HG03175 (cell line): ENCODE measurements around the gene ZNF75A.
"Not testable (repeated sequence)": the region's sequence is repeated elsewhere in the genome, so short reads cannot be mapped to it uniquely, and the experiment has no call there.

Experiments used
- ATAC-seq: cut with Tn5 transposase; IDR thresholded peaks from one replicate; pipeline ENCODE4 v1.9.1; 2021; ENCODE audit warnings: mild to moderate bottlenecking, moderate library complexity; ENCODE audit not compliant: unreplicated experiment

ZNF75A gene

DNA sequence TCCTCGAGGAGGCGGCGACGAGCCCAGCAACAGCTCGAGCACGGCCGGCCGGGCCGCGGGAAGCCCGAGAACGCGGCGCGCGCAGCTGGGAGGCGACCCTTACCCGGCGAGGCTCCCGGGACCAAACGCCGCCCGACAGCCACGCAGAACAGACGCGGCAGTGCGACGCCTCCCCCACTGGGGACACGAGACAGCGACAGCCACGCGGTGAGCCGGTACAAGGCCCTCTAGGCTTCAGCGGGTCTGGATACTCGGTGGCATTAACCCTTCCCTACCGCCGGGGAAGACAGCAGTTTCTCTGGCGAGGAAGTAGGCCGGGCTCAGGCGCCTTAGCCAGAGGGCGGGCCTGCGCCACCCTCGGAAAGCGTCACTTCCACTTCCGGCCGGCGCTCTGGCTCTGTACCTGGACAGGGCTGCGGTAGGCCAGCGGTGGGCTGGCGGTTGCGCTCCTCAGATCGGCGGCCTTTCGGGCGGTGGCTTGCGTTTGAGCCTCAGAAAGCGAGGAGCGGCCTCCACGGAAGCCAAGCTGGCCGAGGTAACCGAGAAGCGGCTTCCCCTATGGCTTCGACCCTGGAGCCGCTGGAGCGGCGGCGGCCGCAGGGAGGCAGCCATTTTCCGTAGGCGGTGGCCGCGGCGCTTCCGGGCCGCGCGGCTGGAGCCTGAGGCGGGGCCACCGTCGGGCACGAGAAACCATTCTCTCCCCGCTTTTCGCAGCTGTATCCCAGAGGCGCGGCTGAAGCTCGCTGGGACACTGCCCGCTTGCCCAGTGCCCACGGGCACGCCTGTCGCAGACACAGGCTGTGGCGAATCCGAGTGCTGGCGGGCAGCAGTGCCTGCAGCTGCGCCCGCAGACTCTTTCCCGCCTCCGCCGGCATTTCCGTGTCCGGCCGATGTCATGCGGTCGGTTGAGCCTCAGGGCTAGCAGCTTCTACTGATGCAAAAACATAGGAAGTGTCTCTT is at the start of gene ZNF75A, which contains the start of gene TIGD7:
TSS of gene ZNF75A (plus strand) at position 389 of the 960 bp plus-strand sequence. CDS start 2,932 bp downstream, outside the sequence.
TSS of gene TIGD7 (minus strand) at position 322 of the 960 bp plus-strand sequence. CDS start 4,816 bp downstream, outside the sequence.
- ATAC-seq = peak; percentile 94

DNA sequence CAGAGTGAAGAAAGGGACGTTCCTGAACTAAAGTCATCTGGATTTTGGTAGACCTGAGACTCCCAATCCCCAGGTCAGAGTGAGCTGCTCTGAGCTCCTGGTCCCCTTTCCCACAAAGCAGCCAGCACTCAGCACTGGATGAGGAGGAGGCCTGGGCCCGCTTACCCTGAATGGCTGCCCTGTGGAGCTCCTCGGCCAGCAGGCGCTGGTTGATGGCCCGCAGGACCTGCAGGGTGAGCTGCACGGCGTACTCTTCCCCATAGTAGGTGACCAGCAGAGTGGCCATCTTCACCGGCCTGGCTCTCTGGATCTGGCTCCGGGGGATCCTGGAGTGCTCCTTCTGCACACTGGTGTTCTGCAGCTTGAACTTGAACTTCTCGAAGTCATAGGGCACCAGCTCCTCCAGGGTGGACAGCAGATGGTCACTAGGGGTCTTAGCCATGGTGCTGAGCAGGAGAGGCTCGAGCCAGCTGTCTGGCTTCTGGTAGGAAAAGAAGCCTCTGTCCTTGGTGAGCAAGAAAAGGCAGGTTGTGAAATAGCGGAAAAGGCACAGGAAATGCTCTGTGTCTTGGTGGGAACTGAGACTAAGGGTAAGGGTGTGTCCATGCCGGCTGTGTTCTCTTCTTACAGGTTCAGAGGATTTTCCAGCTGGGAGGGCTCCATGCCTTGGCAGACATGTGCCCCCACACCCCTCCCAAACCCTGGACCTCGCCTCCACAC is 49.0 kb upstream of the ZNF75A start, which contains the start of gene MEFV:
TSS of gene MEFV (minus strand) at position 488 of the 720 bp plus-strand sequence. CDS start at position 442, 46 bp downstream.
- ATAC-seq = no peak

- ATAC-seq = no peak
Observed at GRCh38 chr16:3256866-3257465, 48.3 kb upstream of the ZNF75A start.

GRCh38 chr16:3259836-3260235 is 45.5 kb upstream of the ZNF75A start:
- no peak for ATAC-seq

DNA sequence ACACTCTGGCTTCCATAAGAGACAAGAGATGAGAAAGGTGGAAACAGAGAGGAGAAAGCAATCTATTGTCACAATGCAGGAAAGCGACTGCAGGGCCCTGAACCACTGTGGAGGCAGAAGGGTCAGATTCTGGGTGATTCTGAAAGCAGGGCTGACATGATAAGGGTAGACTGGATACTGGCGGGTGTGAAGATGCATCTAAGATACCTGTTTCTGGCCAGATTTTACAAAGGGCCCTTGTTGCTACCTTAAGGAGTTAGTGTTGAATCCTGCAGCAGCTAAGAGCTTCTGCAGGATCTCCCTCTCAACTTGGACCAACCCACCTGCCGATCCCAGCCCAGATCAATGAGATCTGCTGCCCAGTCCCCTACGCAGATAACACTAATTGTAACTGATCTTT is 42.8 kb upstream of the ZNF75A start:
- no peak for ATAC-seq

- peak; percentile 87 for ATAC-seq
Observed at GRCh38 chr16:3264137-3265036, 40.9 kb upstream of the ZNF75A start.

DNA sequence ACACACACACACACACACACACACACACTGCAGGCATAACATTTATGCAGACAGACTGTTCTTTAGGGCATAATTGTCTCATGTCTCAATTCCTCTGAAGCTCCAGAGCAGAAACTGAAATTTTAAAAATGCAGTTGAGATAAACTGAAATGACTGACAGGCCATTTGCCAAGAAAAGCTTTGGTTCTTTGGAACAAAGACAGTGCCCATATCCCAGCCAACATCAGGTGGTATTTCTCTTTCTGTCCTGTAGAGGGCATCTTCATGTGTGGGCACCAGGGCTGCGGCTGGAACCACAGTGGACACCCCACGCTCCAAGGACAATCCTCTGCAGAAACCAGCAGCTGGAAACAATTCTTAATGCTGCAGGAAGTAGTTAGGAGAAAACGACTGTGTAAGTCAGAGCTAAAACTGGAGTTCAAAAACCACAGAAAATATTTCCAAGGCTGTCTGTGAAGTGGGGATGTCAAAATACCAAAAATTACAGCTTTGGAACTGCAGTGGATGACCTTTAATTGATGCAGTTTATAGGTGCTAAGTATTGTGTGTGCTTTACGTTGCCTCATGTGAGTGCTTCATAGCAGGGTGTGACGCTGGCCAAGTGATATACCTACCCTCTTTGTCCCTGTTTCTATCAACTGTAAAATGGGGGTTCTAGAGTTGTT is 38.3 kb upstream of the ZNF75A start:
- no peak for ATAC-seq

- no peak for ATAC-seq
Observed at GRCh38 chr16:3268294-3268693, 37.0 kb upstream of the ZNF75A start.

GRCh38 chr16:3270718-3271117 is 34.6 kb upstream of the ZNF75A start:
- ATAC-seq = not testable (repeated sequence)

DNA sequence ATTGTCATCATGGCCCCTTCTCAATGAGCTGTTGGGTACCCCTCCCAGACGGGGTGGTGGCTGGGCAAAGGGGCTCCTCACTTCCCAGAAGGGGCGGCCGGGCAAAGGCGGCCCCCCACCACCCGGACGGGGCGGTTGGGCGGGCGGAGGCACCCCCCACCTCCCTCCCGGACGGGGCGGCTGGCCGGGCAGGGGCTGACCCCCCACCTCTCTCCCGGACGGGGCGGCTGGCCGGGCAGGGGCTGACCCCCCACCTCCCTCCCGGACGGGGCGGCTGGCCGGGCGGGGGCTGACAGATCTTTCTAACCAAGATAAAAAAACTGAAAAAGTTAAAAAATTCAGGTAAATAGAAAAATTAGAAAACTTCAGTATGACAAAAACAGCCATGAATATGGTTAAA is 34.0 kb upstream of the ZNF75A start:
- ATAC-seq = not testable (repeated sequence)

DNA sequence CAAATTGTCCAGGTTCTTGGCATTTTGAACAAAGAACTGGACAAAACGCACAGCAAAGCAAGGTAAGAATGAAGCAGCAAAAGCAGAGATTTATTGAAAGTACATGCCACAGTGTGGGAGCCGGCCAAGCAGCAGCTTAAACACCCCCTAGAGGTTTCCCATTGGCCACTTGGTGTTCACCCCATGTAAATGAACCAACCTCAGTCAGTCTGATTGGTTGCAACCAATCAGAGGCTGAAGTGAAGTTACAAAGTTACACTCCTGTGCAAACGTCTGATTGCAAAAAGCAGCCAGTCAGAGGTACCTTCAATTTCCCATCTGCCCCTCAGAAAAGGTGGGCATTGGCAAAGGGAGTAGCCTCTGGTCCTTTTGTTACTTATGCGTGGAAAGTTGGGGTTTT is 30.8 kb upstream of the ZNF75A start:
- ATAC-seq = no peak

DNA sequence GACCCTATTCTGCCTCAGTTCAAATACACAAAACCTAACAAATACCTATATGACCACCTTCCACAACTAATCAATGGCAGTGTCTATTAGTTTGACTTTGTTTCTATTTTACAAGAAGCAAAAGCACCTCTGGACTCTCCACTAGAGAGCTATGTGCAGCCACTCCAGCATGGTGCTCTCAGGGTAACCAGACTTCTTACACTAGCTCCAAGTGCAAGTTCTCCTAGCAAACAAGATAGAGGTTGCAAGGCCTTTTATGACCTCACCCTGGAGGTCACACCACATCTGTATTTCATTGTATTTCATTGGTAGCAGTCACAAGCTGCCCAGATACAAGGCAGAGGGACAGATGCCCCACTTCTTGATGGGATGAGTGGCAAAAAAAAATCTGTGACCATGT is 30.4 kb upstream of the ZNF75A start:
- ATAC-seq = no peak

- ATAC-seq = no peak
Observed at GRCh38 chr16:3276679-3277078, 28.6 kb upstream of the ZNF75A start.

DNA sequence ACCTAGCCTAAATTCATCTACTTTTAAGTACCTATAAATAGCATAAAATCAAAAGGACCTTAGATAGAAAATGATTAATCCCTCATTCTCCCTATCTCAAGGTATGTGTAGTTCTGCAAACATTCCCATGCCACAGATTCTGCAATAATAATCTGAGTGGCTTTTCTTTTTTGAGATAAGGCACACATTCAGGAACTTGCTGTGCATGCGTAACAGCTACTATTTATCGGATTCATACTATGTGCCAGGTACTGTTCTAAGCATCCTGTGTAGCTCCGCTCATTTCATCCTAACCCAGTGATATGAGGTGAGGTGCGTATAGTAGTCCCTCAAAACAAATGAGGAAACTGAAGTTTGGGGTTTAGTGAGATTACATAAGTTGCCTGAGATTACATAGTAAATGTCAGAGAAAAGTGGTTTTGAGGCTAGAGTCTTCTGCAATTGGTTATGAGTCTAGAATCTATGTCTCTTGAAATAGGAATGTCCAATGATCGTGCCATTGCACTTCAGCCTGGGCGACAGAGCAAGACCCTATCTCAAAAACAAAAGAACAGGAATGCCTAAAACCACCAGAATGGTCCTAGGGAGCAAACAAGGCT is 24.0 kb upstream of the ZNF75A start:
- ATAC-seq = no peak

DNA sequence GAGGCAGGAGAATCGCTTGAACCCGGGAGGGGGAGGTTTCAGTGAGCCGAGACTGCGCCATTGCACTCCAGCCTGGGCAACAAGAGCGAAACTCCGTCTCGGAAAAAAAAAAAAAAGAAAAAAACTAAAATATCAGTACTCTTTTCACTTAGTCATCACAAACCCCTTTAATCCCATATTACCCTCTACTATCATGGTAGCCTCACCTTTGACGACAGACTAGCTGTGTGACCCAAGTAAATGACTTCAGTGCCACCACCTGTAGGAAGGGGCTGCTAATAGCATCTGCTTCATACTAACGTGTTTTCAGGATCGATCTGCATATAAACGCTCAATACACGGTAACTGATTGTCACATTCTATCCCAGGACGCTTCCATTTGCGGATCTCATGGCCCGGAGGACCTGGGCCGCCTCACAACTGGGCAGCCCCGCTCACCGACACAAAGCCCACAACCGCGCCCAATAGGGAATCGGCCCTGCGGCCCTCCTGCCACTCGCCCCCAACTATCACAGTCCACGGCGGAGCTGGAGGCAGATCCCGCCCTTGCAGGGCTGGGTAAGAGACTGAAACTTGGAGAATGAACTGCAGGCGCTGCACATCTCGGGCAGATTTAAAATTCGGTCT is 23.1 kb upstream of the ZNF75A start:
- ATAC-seq = peak; percentile 33

DNA sequence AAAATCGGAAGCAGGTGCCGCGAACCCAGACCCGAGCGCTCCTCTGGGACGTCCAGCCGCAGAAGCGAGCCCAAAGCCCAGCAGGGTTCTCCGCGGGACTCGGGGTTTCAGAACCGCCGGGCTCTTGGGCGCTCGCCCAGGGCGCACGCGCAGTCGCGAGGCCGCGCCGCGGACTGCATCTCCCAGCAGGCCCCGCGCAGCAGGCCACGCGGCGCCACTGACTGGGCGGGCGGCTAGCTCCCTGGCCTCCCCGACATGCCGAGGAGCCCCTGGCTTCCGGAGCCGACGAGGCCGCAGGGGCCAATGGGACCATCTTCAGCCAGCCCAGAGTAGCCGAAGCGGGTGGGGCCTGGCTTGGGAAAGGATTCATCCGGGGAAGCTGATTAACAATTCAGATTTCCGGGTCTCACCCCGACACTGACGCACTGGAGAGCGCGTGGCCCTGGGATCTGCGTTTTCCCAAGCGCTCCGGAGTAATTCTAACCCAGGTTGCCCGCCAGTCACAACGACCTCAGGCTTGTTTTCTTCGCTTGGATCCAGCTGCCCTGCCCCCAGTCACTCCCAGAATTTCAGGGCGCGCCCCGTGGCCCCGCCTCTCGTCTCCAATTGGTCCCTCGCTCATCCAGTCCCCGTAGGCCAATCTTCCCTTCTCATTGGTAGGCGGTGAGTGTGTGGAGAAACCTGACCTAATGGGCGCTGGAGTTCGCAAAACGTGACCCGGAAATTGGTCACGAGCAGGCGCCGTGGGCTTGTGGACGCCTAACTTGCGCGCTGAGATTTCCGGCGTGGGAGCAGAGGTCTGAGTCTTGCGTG is 22.4 kb upstream of the ZNF75A start, which contains the start of gene ZNF263:
TSS of gene ZNF263 (plus strand) at position 762 of the 813 bp plus-strand sequence. CDS start 328 bp downstream, outside the sequence.
- peak; percentile 81 for ATAC-seq

GRCh38 chr16:3283543-3284447 is 21.5 kb upstream of the ZNF75A start:
- no peak for ATAC-seq
